Measurements from ENCODE around the gene DNAH5. TPM values are rescaled to one million over a fixed set of nuclear protein-coding genes. Genes with fewer than 3 reads are reported as not detected.

The DNAH5 gene
- total and polyA plus RNA-seq, 2 donors (not counting 3 experiments of a cell fraction or from before 2014, with no cell fraction given), result 0.23 to 1.7 TPM

DNA sequence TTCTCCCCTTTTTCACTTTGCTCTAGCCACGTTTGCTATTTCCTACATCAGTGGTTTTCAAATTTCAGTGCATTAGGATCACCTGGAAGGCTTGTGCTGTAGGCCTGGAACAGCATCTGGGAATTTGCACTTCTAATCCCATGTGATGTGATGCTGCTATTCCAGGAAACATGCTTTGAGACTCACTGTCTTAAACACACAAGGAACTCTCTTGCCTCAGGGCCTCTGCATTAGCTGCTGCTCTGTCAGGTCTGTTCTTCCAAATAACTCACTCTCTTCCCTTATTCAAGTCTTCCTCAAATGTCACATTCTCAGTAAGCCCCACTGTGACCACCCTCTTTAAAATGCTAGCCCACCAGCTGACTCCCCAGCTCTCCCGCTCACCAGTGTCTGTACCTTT, 204.0 kb downstream of the DNAH5 start:
- no peaks in the 10 kb centered on the region for H3K27me3 ChIP-seq (ENCODE audit: control insufficient read depth in 2 of 2, insufficient read depth in 2 of 2, low read length in 2 of 2)
- ChIA-PET POLR2A (no interaction called here), CTCF (no interaction called here)
- peaks cover 4% of the 10 kb centered on the region for H3K4me1 ChIP-seq (ENCODE audit: control insufficient read depth, extremely low read depth, insufficient read depth, low read length)
- intact Hi-C loops (cut with micrococcal nuclease), result no loop called here
- DNase-seq (ENCODE audit: low read depth, low spot score), result no peak
- H4K20me1 ChIP-seq (replicated peaks; ENCODE audit: control insufficient read depth, extremely low read depth, insufficient read depth, low read length), result no peaks in the 10 kb centered on the region
- H3K36me3 ChIP-seq (ENCODE audit: control insufficient read depth in 2 of 2, extremely low read depth in 1 of 2, insufficient read depth in 2 of 2, low read length in 2 of 2), result no peaks in the 10 kb centered on the region
- H3K9ac ChIP-seq (replicated peaks; ENCODE audit: extremely low read depth, insufficient read depth, low read length), result no peak overlapping the region
- BruUV-seq (replicated peaks), result no TSS peak
- FAIRE-seq, result no peak
- H3K9me1 ChIP-seq (replicated peaks; ENCODE audit: control insufficient read depth, extremely low read depth, insufficient read depth, low read length), result no peaks in the 10 kb centered on the region
- no peaks in the 10 kb centered on the region for H3K9me3 ChIP-seq (replicated peaks; ENCODE audit: control insufficient read depth, insufficient read depth, low read length)
- no peak overlapping the region for H2AFZ ChIP-seq (ENCODE audit: low read depth, low read length)
- no peak overlapping the region for H3K27ac ChIP-seq (ENCODE audit: insufficient read depth, low read depth, low read length)
- TF ChIP-seq FOS (IDR thresholded peaks at IDR 0.05; ENCODE audit: borderline replicate concordance, insufficient read depth, low read length) (no peak), POLR2AphosphoS5 (IDR thresholded peaks at IDR 0.05; ENCODE audit: insufficient read depth, low read depth, low read length) (no peak), EZH2 (IDR thresholded peaks at IDR 0.05; ENCODE audit: borderline replicate concordance, low read depth, low read length, severe bottlenecking) (no peak)
- H3K4me3 ChIP-seq (replicated peaks in 1 of 3; ENCODE audit: insufficient read depth in 1 of 3, low read depth in 1 of 3, low read length in 3 of 3), result no peak overlapping the region
- H3K79me2 ChIP-seq (ENCODE audit: control insufficient read depth, insufficient read depth, low read length), result no peaks in the 10 kb centered on the region
- H3K4me2 ChIP-seq (ENCODE audit: insufficient read depth, low read length), result no peak overlapping the region
- dilution Hi-C loops (cut with MboI; ENCODE audit: extremely low pct_ligation_motif_present, low sequenced_read_pairs), result no loop called here

DNA sequence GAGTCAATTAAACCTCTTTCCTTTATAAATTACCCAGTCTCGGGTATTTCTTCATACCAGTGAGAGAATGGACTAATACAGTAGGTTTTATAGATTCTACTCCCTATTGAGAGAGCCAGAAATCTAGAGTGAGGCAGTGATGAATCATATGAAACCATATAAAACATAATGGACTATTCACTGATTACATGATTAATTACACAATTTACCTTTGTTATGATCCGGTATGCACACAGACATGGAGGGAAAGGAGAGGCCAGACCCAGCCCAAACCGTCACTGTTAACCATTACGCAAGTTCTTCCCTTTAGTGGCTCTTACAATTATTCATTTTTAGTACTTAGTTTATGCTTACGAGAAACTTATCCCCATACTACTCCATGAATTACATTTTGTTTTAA, 205.0 kb downstream of the DNAH5 start:
- Histone ChIP-seq H3K9me1 (replicated peaks; ENCODE audit: control insufficient read depth, extremely low read depth, insufficient read depth, low read length) (no peaks in the 10 kb centered on the region), H2AFZ (ENCODE audit: low read depth, low read length) (no peak overlapping the region), H3K4me2 (ENCODE audit: insufficient read depth, low read length) (no peak overlapping the region), H3K4me1 (ENCODE audit: control insufficient read depth, extremely low read depth, insufficient read depth, low read length) (no peaks in the 10 kb centered on the region), H3K9me3 (replicated peaks; ENCODE audit: control insufficient read depth, insufficient read depth, low read length) (no peaks in the 10 kb centered on the region), H3K27ac (ENCODE audit: insufficient read depth, low read depth, low read length) (no peak overlapping the region), H4K20me1 (replicated peaks; ENCODE audit: control insufficient read depth, extremely low read depth, insufficient read depth, low read length) (no peaks in the 10 kb centered on the region), H3K27me3 (ENCODE audit: control insufficient read depth in 2 of 2, insufficient read depth in 2 of 2, low read length in 2 of 2) (no peaks in the 10 kb centered on the region), H3K79me2 (ENCODE audit: control insufficient read depth, insufficient read depth, low read length) (no peaks in the 10 kb centered on the region), H3K4me3 (replicated peaks in 1 of 3; ENCODE audit: insufficient read depth in 1 of 3, low read depth in 1 of 3, low read length in 3 of 3) (no peak overlapping the region), H3K9ac (replicated peaks; ENCODE audit: extremely low read depth, insufficient read depth, low read length) (no peak overlapping the region), H3K36me3 (ENCODE audit: control insufficient read depth in 2 of 2, extremely low read depth in 1 of 2, insufficient read depth in 2 of 2, low read length in 2 of 2) (no peaks in the 10 kb centered on the region)
- TF ChIP-seq JUN (IDR thresholded peaks at IDR 0.05; ENCODE audit: borderline replicate concordance, insufficient read depth, insufficient read length, low read depth) (no peak), GATA2 (IDR thresholded peaks at IDR 0.05; ENCODE audit: insufficient read depth, insufficient read length, low read depth, low read length) (no peak), POLR2AphosphoS5 (IDR thresholded peaks at IDR 0.05; ENCODE audit: insufficient read depth, low read depth, low read length) (no peak), MYC (IDR thresholded peaks at IDR 0.05; ENCODE audit: low read depth, low read length) (no peak), POLR2A (IDR thresholded peaks at IDR 0.05; ENCODE audit: low read depth, low read length) (no peak), EZH2 (IDR thresholded peaks at IDR 0.05; ENCODE audit: borderline replicate concordance, low read depth, low read length, severe bottlenecking) (no peak), FOS (IDR thresholded peaks at IDR 0.05; ENCODE audit: borderline replicate concordance, insufficient read depth, low read length) (no peak)
- TF ChIP-seq, protein P1, sequence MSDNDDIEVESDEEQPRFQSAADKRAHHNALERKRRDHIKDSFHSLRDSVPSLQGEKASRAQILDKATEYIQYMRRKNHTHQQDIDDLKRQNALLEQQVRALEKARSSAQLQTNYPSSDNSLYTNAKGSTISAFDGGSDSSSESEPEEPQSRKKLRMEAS (IDR thresholded peaks at IDR 0.05; ENCODE audit: insufficient read depth, insufficient read length), result no peak
- TF ChIP-seq, protein P2, sequence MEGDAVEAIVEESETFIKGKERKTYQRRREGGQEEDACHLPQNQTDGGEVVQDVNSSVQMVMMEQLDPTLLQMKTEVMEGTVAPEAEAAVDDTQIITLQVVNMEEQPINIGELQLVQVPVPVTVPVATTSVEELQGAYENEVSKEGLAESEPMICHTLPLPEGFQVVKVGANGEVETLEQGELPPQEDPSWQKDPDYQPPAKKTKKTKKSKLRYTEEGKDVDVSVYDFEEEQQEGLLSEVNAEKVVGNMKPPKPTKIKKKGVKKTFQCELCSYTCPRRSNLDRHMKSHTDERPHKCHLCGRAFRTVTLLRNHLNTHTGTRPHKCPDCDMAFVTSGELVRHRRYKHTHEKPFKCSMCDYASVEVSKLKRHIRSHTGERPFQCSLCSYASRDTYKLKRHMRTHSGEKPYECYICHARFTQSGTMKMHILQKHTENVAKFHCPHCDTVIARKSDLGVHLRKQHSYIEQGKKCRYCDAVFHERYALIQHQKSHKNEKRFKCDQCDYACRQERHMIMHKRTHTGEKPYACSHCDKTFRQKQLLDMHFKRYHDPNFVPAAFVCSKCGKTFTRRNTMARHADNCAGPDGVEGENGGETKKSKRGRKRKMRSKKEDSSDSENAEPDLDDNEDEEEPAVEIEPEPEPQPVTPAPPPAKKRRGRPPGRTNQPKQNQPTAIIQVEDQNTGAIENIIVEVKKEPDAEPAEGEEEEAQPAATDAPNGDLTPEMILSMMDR (IDR thresholded peaks at IDR 0.05; ENCODE audit: extremely low read depth in 1 of 2, insufficient read depth in 1 of 2, low read depth in 1 of 2, low read length in 2 of 2), result no peak
- DNase-seq (ENCODE audit: low read depth, low spot score) (no peak), FAIRE-seq (no peak)
- no TSS peak for BruUV-seq (replicated peaks)
- intact Hi-C loops (cut with micrococcal nuclease), result no loop called here
- POLR2A ChIA-PET, result no interaction called here
- dilution Hi-C loops (cut with MboI; ENCODE audit: extremely low pct_ligation_motif_present, low sequenced_read_pairs), result no loop called here
- CTCF ChIA-PET, result no interaction called here

Measured in endothelial cell of umbilical vein (primary cell).